ENCODE results near the gene PRMT2.
"Not testable (repeated sequence)": the region's sequence is repeated elsewhere in the genome, so short reads cannot be mapped to it uniquely, and the experiment has no call there.

Gene PRMT2

DNA sequence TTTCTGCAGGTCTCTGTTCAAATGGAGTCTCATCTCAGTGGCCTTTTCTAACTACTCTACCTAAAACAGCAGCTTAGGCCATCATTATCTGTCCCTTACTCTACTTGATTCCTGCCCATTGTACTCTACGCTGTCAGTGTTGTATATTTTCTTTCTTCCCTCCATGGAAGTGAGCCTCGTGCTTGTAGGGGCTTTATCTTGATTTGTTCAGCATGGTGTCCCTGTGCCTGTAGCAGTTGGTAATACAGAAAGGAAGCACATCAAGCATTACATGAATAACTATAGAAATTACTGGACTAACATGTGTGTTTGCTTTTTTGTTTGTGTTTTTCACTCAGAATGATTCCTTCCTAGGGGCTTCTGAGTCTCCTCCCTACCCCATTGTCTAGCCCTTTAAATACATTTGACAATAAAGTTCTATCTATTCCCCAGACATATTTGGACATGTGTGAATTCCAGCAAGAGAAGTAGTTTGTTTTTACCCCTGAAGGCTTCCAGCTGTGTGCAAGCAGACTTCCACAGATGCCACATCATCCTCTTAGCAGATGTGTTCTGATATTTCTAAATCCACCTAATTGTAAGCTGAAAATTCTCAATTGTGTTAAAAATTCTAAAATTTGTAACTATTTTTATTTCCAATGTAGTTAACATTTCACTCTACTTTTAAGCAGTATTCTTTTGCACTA, 40.3 kb downstream of the PRMT2 start:
- DNase-seq = no peak

DNA sequence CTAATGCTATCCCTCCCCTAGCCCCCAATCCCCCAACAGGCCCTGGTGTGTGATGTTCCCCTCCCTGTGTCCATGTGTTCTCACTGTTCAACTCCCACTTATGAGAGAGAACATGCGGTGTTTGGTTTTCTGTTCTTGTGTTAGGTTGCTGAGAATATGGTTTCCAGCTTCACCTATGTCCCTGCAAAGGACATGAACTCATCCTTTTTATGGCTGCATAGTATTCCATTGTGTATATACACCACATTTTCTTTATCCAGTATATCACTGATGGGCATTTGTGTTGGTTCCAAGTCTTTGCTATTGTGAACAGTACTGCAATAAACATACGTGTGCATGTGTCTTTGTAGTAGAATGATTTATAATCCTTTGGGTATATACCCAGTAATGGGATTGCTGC, 41.1 kb downstream of the PRMT2 start:
- DNase-seq = not testable (repeated sequence)

DNA sequence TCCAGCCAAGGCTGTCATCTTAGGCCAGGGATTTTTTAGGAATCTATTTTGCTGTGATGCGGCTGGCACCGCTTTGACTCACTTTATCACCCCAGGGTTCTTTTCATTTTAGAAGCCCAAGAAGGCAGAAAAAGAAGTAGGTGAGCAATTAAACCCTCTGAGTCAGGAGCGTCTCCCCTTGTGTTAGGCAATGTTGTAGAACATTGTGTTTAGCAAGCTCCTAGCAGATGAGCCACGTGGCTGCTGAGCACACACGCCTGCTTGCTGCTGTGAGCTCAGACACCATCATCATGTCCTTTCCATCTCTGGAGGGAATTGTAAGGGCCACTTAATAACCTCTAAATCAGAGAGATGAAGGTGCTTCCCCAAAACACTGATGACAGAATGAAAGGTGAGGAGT, 46.1 kb downstream of the PRMT2 start:
- DNase-seq = peak; percentile 1

DNA sequence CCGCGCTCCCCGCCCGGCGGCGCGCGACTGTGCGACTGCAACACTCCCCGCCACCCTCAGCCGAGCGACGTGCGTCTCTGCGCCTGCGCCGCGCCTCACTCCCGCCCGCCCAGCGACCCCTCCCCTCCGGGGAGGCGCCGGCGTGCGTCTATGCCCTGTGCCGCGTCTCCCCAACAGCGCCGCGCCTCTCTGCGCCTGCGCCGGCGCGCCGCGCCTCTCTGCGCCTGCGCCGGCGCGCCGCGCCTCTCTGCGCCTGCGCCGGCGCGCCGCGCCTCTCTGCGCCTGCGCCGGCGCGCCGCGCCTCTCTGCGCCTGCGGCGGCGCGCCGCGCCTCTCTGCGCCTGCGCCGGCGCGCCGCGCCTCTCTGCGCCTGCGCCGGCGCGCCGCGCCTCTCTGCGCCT, 63.2 kb downstream of the PRMT2 start:
- not testable (repeated sequence) for DNase-seq

DNA sequence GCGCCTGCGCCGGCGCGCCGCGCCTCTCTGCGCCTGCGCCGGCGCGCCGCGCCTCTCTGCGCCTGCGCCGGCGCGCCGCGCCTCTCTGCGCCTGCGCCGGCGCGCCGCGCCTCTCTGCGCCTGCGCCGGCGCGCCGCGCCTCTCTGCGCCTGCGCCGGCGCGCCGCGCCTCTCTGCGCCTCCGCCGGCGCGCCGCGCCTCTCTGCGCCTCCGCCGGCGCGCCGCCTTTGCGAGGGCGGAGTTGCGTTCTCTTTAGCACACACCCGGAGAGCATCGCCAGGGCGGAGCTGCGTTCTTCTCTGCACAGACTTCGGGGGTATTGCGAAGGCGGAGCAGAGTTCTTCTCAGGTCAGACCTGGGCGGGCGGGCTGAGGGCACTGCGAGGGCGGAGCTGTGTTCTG, 63.6 kb downstream of the PRMT2 start:
- DNase-seq = not testable (repeated sequence)
